GM21447 (cell line): ENCODE data around the gene LMX1A.

Experiments used
- ATAC-seq: cut with Tn5 transposase; IDR thresholded peaks from one replicate; pipeline ENCODE4 v1.9.1; 2021; ENCODE audit not compliant: unreplicated experiment

Gene LMX1A

DNA sequence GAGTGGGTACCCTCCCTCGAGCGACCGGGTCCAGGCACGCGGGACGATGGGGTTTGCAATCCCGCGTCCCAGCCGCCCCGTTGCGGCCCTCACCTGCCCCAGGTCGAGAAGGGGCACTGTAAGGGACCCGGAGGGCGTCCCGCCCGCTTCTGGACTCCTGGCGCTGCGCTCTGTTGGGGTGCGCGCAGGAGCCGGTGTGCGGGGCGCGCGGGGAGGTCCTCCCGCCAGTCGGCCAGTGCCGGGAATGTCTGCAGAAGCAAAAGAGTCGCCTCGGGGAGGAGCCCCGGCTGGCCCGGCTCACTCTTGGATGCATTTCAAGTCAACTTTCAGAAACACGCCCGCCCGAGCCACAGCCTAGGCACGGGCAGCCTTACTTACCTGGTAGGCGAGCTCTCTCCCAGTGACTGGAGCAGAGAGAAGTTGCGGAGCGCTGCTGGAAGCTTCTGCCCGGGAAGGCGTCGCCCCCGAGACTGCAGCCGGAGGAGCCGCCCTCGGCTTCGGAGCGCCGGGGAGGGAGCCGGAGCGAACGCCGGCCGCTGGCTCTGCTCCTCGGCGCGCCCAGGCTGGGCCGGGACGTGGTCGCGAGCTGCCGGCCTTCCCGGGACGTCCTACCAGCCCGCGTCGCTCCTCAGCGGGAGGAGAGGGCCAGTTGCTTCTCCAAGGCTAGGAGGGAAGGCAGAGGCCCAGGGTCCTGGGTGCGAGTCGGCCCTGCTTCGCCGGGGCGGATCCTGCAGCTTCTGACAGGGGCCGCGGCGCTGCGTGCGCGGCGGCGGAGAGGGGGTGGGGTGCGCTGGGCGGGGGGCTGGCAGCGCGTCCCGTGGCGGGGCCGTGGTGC, at the start of gene LMX1A:
Gene LMX1A, minus strand, starts transcription at position 739 of the 835 bp plus-strand sequence. CDS start 1,156 bp downstream, outside the sequence.
- ATAC-seq, result no peak

DNA sequence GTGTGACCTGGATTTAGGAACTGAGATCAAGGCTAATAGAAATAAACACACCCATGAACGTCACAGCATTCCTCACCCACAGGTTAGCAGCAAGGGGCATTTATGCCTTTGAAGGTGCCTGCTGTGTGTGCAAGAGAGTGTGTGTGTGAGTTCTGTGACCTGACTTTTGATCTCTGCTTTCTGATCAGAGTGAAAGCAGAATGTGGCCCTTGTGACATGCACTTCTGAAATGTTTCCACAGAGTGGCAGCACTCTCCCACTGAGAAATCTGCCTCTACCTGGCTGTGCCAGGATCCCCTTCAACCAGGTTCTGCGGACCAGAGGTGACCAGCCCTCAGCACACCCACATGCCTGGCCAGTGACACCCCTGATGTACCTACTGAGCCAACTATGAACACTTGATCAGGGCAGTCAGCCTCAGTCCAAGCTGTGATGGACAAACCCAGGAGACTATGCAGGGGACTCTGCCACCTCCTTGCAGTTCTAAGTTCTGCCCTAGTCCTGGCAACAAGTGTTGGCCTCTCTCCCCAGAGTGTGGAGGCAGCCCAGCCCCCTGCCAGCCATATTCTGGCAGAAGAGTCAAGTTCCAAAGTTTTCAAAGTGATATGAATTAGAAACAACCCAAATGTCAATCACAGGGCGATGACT, 47.4 kb upstream of the LMX1A start:
- ATAC-seq, result peak; percentile 65

DNA sequence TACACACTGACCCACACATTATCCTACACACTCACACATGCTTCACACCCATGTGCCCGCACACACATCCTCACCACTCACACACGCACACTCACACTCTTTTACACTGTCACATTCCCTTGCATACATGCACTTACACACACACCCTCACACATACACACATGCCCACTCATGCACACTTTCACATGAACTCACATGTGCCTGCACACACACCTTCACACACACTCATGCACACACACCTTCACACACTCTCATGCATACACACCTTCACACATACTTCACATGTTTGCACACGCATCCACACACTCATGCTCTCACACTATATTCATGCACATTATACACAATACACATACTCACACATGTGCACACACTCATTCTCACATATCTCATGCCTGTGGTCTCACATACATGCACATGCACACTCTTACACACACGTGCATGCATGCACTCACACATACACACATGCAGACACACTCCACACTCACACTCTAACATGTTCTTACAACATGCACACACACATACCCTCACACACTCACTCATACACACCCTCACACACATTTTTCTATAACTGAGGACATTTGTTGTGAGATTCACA, 46.1 kb upstream of the LMX1A start:
- ATAC-seq, result no peak

GRCh38 chr1:165397944-165398343, 41.4 kb upstream of the LMX1A start:
- ATAC-seq, result no peak

DNA sequence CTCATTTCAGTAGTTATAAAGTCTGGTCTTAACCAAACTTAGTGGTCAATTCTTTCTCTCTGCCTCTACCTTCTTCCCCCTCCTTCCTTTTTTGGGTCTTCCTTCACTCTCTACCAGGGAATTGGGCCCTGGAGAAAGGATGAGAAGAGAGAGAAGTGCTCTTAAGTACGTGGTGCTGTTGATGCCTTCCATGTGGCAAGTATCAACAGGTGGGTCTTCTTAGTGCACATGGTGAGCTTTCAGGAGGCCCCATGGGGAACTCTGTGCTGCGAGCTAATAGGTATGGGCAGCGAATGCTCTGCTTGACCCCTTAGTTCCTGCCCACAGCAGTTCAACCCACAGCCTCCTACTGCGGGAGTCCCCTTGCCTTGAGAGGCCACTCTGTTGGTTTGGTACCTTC, 39.4 kb upstream of the LMX1A start:
- no peak for ATAC-seq

DNA sequence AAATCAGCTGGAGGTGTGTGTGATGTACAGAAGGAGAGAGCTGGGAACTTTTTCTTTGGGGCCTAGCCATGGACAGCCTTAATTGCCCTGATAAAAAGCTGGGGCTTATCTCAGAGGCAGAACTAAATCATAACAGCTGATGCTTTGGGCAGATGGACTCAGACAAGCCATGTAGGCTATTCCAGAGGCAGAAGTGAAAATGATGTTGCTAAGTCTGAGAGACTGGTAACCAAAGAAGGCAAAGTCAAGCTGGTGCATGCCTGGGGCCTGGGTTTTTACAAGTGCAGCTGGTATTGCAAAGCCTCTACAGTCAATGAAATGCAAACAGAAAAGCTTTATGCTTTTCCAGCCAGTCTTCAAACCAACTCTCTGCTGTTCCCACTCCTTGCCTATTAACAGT, 39.0 kb upstream of the LMX1A start:
- ATAC-seq, result no peak

DNA sequence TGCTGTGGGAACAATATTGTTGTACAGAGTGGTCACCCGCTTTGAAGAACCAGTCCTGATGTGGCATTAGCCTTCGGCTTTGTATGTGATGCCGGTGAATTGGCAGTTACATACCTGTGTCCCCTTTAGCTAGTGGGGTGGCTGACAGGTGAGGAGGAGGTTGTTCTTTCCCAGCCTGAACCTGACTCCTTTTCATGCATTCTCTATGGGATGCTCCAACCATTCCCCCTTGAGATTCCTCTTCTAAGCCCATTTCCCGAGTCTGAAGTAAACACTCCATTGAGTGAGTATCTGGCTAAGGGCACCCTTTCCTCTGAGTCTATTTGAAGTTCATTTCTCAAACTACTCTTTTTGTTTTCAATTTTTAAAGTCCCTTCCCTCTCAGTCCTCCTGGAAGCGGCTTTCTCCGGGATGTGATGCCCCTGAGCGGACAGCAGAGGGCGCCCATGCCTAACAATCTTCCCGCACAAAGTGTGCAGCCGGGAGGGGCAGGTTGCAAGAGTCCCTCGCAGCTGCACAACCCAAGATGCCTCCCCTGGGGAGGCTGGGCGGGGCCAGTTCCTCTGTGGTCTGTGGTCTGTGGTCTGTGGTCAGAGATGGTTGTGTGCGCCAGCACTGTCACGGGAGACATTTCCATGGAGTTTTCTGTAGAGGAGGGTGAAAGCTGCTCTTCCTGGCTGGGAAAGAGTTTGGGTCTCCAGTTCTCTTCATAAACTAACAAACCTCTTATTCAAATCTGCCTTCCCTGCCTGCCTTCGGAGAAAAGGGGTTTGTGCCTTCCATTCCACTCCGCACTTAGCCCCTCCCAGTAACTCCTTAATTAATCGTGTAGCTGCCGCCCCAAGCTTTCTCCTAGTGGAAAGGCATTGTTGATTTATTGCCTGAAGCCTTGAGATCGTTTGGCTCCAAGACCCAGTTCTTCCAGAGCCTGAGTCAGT, 36.4 kb upstream of the LMX1A start:
- peak; percentile 98 for ATAC-seq

GRCh38 chr1:165389609-165390008, 33.1 kb upstream of the LMX1A start:
- ATAC-seq, result no peak

- ATAC-seq, result no peak
These were observed 31.4 kb upstream of the LMX1A start for GRCh38 chr1:165387961-165388360.

DNA sequence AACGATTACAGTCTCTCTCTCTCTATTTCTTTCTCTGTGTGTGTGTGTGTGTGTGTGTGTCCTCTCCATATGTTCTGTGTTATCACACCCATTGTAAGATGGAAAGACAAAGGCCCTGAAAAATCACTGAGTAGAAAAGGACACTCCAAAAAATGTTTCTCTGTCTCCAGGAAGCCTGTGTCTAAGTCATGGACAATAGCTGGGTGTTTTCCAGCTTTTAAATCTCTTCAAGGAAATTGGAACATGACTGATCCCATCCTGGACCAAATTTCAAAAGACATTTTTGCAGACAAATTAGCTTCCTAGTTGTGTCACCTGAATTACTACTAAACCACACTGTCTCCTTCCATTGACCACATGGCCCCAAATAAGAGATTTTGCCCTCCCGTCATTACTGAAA, 31.0 kb upstream of the LMX1A start:
- ATAC-seq, result no peak

- no peak for ATAC-seq
These were observed 27.3 kb upstream of the LMX1A start for GRCh38 chr1:165383599-165384405.

DNA sequence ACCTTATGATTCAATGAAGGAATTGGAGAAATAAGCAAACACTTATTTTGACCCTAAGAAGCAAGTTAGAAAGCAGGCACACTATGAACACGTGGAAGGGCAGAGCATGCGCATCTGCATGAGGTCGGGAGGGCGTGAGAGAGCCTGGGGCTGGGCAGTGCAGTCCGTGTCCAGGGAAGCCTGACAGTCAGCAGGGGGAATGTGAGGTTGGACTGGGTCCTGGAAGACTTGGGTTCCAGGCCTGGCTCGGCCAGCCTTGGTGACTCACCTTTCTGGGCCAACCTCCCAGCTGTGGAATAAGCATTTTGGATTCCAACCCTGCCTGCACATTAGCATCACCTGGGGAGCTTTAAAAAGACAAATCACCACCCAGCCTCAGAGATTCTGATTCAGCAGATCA, 26.6 kb upstream of the LMX1A start:
- ATAC-seq, result no peak

DNA sequence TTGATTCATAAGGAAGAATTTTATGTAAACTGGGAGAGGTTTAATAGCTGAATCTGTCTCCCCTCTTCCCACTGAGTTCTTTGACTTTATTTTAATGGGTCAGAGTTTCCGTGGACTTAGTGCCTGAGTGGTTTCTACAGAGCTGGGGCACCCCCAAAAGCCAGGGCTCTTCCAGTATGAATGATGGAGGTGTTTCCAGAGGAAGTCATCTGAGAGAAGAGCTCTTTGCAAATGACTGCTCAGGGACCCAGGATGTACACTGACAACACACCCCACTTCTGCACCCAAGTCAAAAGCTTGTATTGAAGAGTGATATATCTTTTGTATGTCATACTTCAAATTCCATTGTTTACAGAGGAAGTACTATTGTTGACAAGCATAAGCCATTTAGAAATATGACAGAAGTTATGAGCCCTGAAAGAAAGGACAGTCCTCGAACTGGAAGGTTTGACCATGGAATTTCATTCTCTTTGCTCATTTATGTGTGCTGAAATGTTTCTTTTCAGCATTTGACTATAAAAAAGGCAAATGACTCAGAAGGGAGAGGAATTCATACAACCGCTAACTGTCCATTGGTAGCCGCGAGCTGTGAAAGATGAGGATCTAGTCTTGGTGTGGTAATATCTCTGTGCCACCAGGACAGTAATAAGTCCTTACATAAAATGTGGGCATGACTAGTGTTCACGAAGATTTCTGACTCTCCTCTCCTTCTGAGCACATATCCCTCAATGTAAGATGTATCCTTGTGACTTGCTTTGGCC, 25.4 kb upstream of the LMX1A start:
- ATAC-seq, result no peak

GRCh38 chr1:165376811-165377311, 20.3 kb upstream of the LMX1A start:
- ATAC-seq, result peak; percentile 15

GRCh38 chr1:165376041-165376810, 19.7 kb upstream of the LMX1A start:
- peak; percentile 64 for ATAC-seq

- ATAC-seq, result no peak
These were observed 19.1 kb upstream of the LMX1A start for GRCh38 chr1:165375623-165376022.

- ATAC-seq, result no peak
These were observed 15.2 kb upstream of the LMX1A start for GRCh38 chr1:165371588-165372225.

- peak; percentile 67 for ATAC-seq
These were observed 12.8 kb upstream of the LMX1A start for GRCh38 chr1:165369255-165369848.
